ENCODE measurements around the gene BMS1. TPM values are rescaled to one million over a fixed set of nuclear protein-coding genes. Genes with fewer than 3 reads are reported as not detected.

The BMS1 gene
- total RNA-seq, 1 experiment from 2014 or later: 40.0 TPM

DNA sequence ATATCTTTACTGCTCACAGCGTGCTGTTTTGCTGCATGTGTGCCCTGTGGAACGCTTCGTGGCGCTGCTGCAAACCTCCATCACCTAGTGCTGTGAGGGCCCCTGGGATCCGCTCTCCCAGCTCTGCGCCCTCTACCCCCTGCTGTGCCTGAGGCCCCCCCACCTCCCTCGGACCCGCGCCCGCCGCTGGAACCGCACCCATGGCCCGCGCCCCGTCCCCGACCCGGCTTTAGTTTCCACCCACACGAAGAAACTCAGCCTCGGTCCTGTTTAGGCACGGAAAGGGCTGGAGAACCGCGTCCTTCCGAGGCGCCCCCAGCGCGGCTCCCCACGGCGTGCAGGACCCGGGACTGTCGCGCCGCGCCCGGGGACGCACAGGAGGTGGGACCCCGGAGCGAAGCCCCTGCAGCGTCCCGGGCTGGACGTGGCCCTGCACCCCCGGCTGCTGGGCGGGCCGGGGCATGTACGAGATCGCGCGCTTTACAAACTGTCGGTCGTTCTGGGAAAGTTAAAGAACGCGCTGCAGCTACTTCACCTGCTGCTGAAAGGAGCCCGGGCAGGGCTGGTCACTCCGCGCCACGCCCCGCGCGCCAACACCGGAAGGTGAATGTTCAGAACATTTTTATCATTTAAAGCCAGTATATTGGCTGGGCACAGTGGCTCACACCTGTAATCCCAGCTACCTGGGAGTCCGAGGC, 54.3 kb downstream of the BMS1 start:
- BruUV-seq (replicated peaks): no TSS peak
- ATAC-seq (no peak), DNase-seq (ENCODE audit: low read depth, low spot score) (no peak)
- Histone ChIP-seq H3K4me3 (replicated peaks in 1 of 2; ENCODE audit: low read depth in 1 of 2, low read length in 2 of 2) (no peak overlapping the region), H3K9ac (ENCODE audit: low read length) (no peak overlapping the region), H3K79me2 (ENCODE audit: insufficient read depth, low read length) (no peaks in the 10 kb centered on the region), H4K20me1 (ENCODE audit: insufficient read depth) (no peaks in the 10 kb centered on the region), H3K4me1 (ENCODE audit: control insufficient read depth in 1 of 2, insufficient read depth in 2 of 2, low read length in 2 of 2) (no peaks in the 10 kb centered on the region), H3K4me2 (ENCODE audit: low read length) (no peak overlapping the region), H3K9me3 (ENCODE audit: control insufficient read depth in 1 of 2, insufficient read depth in 1 of 2, low read depth in 1 of 2, low read length in 2 of 2) (no peaks in the 10 kb centered on the region), H3K9me2 (ENCODE audit: insufficient read depth) (no peaks in the 10 kb centered on the region), H2AFZ (ENCODE audit: low read depth, low read length, poor library complexity, severe bottlenecking) (no peak overlapping the region), H3K27ac (ENCODE audit: low read depth, low read length) (no peak overlapping the region), H3K27me3 (ENCODE audit: insufficient read depth, low read length) (no peaks in the 10 kb centered on the region), H3K36me3 (ENCODE audit: control insufficient read depth in 1 of 2, insufficient read depth in 2 of 2, low read length in 2 of 2) (no peaks in the 10 kb centered on the region; a peak in 1 of 4 replicates)
- CTCF ChIA-PET: no interaction called here
- RAD21 ChIA-PET (ENCODE audit: low non-redundant PET in 1 of 2, low total read pairs in 2 of 2, uncharacterized antibody in 2 of 2, unreplicated experiment in 2 of 2): no interaction called here
- POLR2A ChIA-PET: no interaction called here
- intact Hi-C loops (cut with micrococcal nuclease): no loop called here
- no peak for TF ChIP-seq POLR2A (IDR thresholded peaks at IDR 0.05; ENCODE audit: borderline replicate concordance, extremely low read depth, insufficient read depth, insufficient read length)
- TF ChIP-seq ZFX (IDR thresholded peaks at IDR 0.05): no peak
- TF ChIP-seq, protein P1, sequence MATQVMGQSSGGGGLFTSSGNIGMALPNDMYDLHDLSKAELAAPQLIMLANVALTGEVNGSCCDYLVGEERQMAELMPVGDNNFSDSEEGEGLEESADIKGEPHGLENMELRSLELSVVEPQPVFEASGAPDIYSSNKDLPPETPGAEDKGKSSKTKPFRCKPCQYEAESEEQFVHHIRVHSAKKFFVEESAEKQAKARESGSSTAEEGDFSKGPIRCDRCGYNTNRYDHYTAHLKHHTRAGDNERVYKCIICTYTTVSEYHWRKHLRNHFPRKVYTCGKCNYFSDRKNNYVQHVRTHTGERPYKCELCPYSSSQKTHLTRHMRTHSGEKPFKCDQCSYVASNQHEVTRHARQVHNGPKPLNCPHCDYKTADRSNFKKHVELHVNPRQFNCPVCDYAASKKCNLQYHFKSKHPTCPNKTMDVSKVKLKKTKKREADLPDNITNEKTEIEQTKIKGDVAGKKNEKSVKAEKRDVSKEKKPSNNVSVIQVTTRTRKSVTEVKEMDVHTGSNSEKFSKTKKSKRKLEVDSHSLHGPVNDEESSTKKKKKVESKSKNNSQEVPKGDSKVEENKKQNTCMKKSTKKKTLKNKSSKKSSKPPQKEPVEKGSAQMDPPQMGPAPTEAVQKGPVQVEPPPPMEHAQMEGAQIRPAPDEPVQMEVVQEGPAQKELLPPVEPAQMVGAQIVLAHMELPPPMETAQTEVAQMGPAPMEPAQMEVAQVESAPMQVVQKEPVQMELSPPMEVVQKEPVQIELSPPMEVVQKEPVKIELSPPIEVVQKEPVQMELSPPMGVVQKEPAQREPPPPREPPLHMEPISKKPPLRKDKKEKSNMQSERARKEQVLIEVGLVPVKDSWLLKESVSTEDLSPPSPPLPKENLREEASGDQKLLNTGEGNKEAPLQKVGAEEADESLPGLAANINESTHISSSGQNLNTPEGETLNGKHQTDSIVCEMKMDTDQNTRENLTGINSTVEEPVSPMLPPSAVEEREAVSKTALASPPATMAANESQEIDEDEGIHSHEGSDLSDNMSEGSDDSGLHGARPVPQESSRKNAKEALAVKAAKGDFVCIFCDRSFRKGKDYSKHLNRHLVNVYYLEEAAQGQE (IDR thresholded peaks at IDR 0.05; ENCODE audit: low read depth): no peak
- TF ChIP-seq, protein P2, sequence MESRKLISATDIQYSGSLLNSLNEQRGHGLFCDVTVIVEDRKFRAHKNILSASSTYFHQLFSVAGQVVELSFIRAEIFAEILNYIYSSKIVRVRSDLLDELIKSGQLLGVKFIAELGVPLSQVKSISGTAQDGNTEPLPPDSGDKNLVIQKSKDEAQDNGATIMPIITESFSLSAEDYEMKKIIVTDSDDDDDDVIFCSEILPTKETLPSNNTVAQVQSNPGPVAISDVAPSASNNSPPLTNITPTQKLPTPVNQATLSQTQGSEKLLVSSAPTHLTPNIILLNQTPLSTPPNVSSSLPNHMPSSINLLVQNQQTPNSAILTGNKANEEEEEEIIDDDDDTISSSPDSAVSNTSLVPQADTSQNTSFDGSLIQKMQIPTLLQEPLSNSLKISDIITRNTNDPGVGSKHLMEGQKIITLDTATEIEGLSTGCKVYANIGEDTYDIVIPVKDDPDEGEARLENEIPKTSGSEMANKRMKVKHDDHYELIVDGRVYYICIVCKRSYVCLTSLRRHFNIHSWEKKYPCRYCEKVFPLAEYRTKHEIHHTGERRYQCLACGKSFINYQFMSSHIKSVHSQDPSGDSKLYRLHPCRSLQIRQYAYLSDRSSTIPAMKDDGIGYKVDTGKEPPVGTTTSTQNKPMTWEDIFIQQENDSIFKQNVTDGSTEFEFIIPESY (IDR thresholded peaks at IDR 0.05; ENCODE audit: extremely low read depth, insufficient replicate concordance, low read length): no peak
- no peak for TF ChIP-seq SP1 (IDR thresholded peaks at IDR 0.05; ENCODE audit: low read depth)
- no peak for TF ChIP-seq POLR2AphosphoS5 (IDR thresholded peaks at IDR 0.05; ENCODE audit: low read depth, low read length)
- no peak for TF ChIP-seq EGR1 (IDR thresholded peaks at IDR 0.05; ENCODE audit: low read depth)
- TF ChIP-seq FOSL1 (IDR thresholded peaks at IDR 0.05; ENCODE audit: low read depth): no peak
- no peak for TF ChIP-seq TCF7L2 (IDR thresholded peaks at IDR 0.05; ENCODE audit: borderline replicate concordance, extremely low read depth, insufficient read depth, insufficient read length)
